Suprapubic skin (tissue), 4 donors: ENCODE measurements around the gene SLC16A9. TPM values are rescaled to one million over a fixed set of nuclear protein-coding genes. Genes with fewer than 3 reads are reported as not detected.

ENCODE experiments used
- DNase-seq, 2 donors: peaks; one replicate each; pipeline ENCODE4 v3.0.0-alpha.2; 2019; ENCODE audit warnings: low spot score in 2 of 2
- H3K27ac ChIP-seq: fragments of 200-600 bp; sonication (generic); one replicate; pipeline ENCODE4 v1.5.1; 2019
- H3K27me3 ChIP-seq: fragments of 200-600 bp; sonication (generic); one replicate; pipeline ENCODE4 v1.5.1; 2019
- H3K36me3 ChIP-seq: fragments of 200-600 bp; sonication (generic); one replicate; pipeline ENCODE4 v1.5.1; 2019
- H3K4me1 ChIP-seq: fragments of 200-600 bp; sonication (generic); one replicate; pipeline ENCODE4 v1.5.1; 2019
- H3K4me3 ChIP-seq: fragments of 200-600 bp; sonication (generic); one replicate; pipeline ENCODE4 v1.5.1; 2019; ENCODE audit warnings: mild to moderate bottlenecking
- H3K9me3 ChIP-seq: fragments of 200-600 bp; sonication (generic); one replicate; pipeline ENCODE4 v1.5.1; 2019
- EP300 ChIP-seq: sonication (generic); formaldehyde crosslinking; IDR thresholded peaks from one replicate; pipeline ENCODE4 v1.6.1; 2017; ENCODE audit warnings: antibody characterized with exemption
- POLR2A ChIP-seq, 2 donors: fragments of 450-650 bp; IDR thresholded peaks; one replicate each; pipeline ENCODE4 v1.6.1; 2017; ENCODE audit warnings: antibody characterized with exemption in 2 of 2, mild to moderate bottlenecking in 2 of 2, moderate library complexity in 2 of 2
- POLR2AphosphoS5 ChIP-seq, 3 donors: sonication (generic); formaldehyde crosslinking; IDR thresholded peaks; one replicate each; pipeline ENCODE4 v1.6.1; 2017; ENCODE audit warnings: antibody characterized with exemption in 3 of 3
- WGBS: methylation state at CpG from one replicate; pipeline ENCODE4 v1.1.5; 2018; 5-methylcytosine and 5-hydroxymethylcytosine counted together
- total RNA-seq, 4 donors: library from RNA; depleted of rRNA; stranded (reverse); fragments of >200 nt; gene quantifications; one replicate each; pipeline ENCODE4 v1.1.0, GENCODE V29; 2016
- TF ChIP-seq, protein P1 (sequence below), 2 donors: fragments of 200-600 bp in 1 of 2; fragments of 450-650 bp in 1 of 2; sonication (generic) in 1 of 2; IDR thresholded peaks; one replicate each; pipeline ENCODE4 v1.5.1; 2016 to 2019; ENCODE audit warnings: antibody characterized with exemption in 2 of 2, mild to moderate bottlenecking in 1 of 2, moderate library complexity in 1 of 2

SLC16A9 gene
- total RNA-seq, 4 donors from 2014 or later: 0.25 to 0.81 (median 0.64) TPM; not detected in 1

DNA sequence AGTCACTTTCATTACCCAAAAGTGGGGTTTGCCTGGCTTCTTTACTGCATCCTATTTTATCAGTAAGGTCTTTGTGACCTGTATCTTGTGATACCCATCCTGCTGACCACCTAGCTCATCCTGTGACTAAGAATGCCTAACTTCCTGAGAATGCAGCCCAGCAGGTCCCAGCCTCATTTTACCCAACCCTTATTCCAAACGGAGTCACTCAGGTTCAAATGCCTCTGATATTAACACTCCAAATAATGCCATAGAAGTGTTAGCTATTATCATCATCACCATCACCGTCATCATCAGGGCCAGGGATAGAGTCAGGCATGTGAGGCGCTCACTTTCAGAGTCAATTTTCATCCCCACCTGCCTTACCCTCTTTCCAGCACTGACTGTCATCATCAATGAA lies 85.5 kb downstream of the SLC16A9 start:
- Histone ChIP-seq H3K27ac (no peak overlapping the region), H3K9me3 (no peaks in the 10 kb centered on the region), H3K27me3 (no peaks in the 10 kb centered on the region), H3K4me1 (peaks cover 2% of the 10 kb centered on the region), H3K36me3 (no peaks in the 10 kb centered on the region), H3K4me3 (no peak overlapping the region)
- TF ChIP-seq EP300 (no peak), POLR2AphosphoS5 (IDR thresholded peaks at IDR 0.05) (no peak), POLR2A (IDR thresholded peaks at IDR 0.05) (no peak)
- TF ChIP-seq, protein P1, sequence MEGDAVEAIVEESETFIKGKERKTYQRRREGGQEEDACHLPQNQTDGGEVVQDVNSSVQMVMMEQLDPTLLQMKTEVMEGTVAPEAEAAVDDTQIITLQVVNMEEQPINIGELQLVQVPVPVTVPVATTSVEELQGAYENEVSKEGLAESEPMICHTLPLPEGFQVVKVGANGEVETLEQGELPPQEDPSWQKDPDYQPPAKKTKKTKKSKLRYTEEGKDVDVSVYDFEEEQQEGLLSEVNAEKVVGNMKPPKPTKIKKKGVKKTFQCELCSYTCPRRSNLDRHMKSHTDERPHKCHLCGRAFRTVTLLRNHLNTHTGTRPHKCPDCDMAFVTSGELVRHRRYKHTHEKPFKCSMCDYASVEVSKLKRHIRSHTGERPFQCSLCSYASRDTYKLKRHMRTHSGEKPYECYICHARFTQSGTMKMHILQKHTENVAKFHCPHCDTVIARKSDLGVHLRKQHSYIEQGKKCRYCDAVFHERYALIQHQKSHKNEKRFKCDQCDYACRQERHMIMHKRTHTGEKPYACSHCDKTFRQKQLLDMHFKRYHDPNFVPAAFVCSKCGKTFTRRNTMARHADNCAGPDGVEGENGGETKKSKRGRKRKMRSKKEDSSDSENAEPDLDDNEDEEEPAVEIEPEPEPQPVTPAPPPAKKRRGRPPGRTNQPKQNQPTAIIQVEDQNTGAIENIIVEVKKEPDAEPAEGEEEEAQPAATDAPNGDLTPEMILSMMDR (IDR thresholded peaks at IDR 0.05): no peak
- WGBS: 91% methylated on average over 3 of the region's 3 CpGs
- DNase-seq: no peak

DNA sequence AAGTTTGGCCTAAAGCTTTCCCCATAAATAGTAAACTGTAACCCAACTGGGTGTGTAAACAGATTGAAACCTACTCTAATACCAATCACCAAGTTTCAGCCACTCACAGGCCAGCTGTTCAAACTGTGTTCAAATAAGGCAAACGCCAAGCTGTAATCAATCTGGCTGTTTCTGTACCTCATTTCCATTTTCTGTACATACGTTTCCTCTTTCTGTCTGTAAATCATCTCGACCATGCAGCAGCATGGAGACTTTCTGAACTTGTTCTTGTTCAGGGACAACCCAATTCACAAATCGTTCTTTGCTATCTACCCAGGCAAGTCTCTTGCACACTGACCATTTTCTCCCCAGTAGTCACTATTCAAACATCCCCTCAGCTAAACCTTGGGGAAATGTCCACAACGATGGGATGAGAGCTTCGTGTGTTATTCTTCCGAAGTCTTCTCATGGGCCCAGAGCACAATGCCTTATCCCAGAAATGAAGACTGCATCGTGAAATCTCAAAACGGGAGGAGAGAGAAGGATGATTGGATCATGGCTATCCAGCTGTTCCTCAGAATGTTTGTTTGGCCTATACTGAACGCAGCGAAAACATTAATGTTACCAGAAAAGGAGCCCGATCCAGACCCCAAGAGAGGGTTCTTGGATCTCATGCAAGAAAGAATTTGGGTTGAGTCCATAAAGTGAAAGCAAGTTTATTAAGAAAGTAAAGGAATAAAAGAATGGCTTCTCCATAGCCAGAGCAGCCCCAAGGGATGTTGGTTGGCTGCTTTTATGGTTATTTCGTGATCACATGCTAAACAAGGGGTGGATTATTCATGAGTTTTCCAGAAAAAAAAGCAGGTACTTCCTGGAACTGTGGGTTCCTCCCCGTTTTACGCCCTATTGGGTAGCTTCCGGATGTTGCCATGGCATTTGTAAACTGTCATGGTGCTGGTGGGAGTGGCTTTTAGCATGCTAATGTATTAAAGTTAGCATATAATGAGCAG lies 86.2 kb downstream of the SLC16A9 start:
- H3K27me3 ChIP-seq: no peaks in the 10 kb centered on the region
- DNase-seq: no peak
- no peaks in the 10 kb centered on the region for H3K9me3 ChIP-seq
- H3K36me3 ChIP-seq: no peaks in the 10 kb centered on the region
- H3K27ac ChIP-seq: no peak overlapping the region
- H3K4me1 ChIP-seq: peaks cover 2% of the 10 kb centered on the region
- no peak for TF ChIP-seq POLR2A (IDR thresholded peaks at IDR 0.05)
- TF ChIP-seq, protein P1 (IDR thresholded peaks at IDR 0.05): no peak
- no peak for TF ChIP-seq POLR2AphosphoS5 (IDR thresholded peaks at IDR 0.05)
- TF ChIP-seq EP300: no peak
- H3K4me3 ChIP-seq: no peak overlapping the region
- WGBS: 70% methylated on average over 16 of the region's 16 CpGs

DNA sequence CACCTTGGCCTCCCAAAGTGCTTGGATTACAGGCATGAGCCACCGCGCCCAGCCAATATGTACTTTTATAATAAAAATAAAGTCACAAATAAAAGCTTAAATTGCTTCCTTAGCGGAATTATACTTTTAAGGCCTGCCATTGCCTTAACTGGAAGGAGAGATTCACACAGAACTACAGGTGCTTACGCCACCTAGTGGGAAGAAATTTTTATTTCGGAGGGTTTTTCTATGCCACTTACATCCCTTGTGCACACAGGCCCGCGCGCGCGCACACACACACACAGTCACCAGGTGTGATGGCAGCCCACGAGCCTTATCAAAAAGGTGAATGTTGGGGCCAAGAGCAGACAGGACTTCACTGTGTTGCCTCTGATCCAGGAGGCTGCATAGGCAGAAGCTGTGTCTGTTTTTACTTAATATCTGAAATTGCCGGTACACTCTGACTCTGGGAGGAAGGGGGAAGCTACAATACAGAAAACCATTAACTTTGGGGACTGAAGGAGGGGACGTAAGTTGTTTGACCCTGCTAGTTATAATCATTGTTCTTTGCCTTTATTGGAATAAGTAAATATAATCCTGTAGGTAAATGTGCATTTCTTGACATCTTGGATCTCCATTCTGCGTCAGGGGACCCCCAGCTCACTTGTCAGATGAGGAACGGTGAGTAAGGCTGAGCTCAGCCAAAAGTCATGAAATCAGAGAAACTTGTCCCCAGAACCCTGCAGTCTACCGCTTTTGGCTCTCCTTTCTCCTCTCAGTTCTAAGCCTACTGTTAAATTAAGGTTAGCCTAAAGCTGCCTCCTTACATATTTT lies 87.1 kb downstream of the SLC16A9 start:
- peaks cover 6% of the 10 kb centered on the region for H3K4me1 ChIP-seq
- H3K36me3 ChIP-seq: no peaks in the 10 kb centered on the region
- H3K4me3 ChIP-seq: no peak overlapping the region
- 80% methylated on average over 16 of the region's 16 CpGs for WGBS
- no peaks in the 10 kb centered on the region for H3K27me3 ChIP-seq
- no peaks in the 10 kb centered on the region for H3K9me3 ChIP-seq
- H3K27ac ChIP-seq: no peak overlapping the region
- DNase-seq: no peak
- no peak for TF ChIP-seq EP300
- TF ChIP-seq, protein P1 (IDR thresholded peaks at IDR 0.05): peak; percentile 19 to 42

DNA sequence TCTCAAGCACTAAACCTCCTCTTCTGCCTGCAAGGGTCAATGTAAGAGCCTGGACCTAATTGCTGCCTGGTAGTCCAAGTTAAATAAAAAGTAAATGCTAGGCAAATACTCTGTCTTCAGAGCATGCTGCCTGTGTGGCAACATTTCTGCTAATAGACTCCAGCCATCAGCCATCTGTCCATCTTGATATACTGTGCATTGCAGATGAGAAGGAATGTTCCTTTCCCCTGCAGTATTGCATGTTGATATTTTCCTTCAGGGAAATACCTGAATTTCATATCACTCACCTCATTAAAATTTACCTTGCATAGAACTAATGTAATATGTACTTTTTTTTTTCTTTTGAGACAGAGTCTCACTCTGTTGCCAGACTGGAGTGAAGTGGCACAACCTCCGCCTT lies 87.9 kb downstream of the SLC16A9 start:
- 100% methylated on average over 1 of the region's 1 CpG for WGBS
- no peaks in the 10 kb centered on the region for H3K36me3 ChIP-seq
- no peak overlapping the region for H3K27ac ChIP-seq
- no peak for DNase-seq
- H3K27me3 ChIP-seq: no peaks in the 10 kb centered on the region
- TF ChIP-seq POLR2AphosphoS5 (IDR thresholded peaks at IDR 0.05): no peak
- no peak for TF ChIP-seq POLR2A (IDR thresholded peaks at IDR 0.05)
- no peak for TF ChIP-seq EP300
- TF ChIP-seq, protein P1 (IDR thresholded peaks at IDR 0.05): no peak
- H3K9me3 ChIP-seq: no peaks in the 10 kb centered on the region
- no peak overlapping the region for H3K4me3 ChIP-seq
- peaks cover 6% of the 10 kb centered on the region for H3K4me1 ChIP-seq

DNA sequence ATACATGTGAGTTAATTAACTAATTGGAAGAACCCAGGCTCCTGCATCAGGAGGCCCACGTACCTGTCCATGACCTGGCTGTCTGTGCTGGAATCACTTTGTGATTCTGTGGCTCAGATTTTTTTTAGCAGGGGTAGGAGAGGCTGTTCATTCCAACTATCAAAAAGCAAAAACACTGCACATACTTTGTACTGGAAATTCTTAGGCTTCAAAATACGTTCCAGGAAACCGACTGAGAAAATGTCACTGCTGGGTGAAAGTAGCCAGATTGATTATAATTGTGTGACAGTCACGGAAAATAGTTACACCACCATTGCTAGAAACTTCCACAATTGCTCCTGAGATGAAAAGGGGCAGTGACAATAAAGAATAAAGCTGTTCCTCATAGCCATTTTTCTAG lies 91.0 kb downstream of the SLC16A9 start:
- Histone ChIP-seq H3K9me3 (no peaks in the 10 kb centered on the region), H3K27ac (no peak overlapping the region), H3K4me1 (peaks cover 3% of the 10 kb centered on the region), H3K4me3 (no peak overlapping the region), H3K27me3 (no peaks in the 10 kb centered on the region), H3K36me3 (no peaks in the 10 kb centered on the region)
- 49% methylated on average over 4 of the region's 4 CpGs for WGBS
- no peak for DNase-seq
- TF ChIP-seq POLR2A (IDR thresholded peaks at IDR 0.05) (no peak), EP300 (no peak), POLR2AphosphoS5 (IDR thresholded peaks at IDR 0.05) (no peak)
- TF ChIP-seq, protein P1 (IDR thresholded peaks at IDR 0.05): no peak
